Measurements from ENCODE around the gene ZNF32. TPM values are rescaled to one million over a fixed set of nuclear protein-coding genes. Genes with fewer than 3 reads are reported as not detected.

The ZNF32 gene
- total RNA-seq, 1 experiment from 2014 or later: 14.6 TPM

- no peak overlapping the region for H4K91ac ChIP-seq (ENCODE audit: insufficient read length, low read depth, low read length)
- H3K23ac ChIP-seq (ENCODE audit: insufficient read length, low read depth, low read length): no peak overlapping the region
- Mint-ChIP-seq H3K36me3 (ENCODE audit: insufficient read depth in 1 of 3, low read depth in 3 of 3) (no peaks in the 10 kb centered on the region), H3K9me3 (no peaks in the 10 kb centered on the region; a peak in 1 of 5 replicates), H3K27me3 (ENCODE audit: low read depth) (peaks cover 59% of the 10 kb centered on the region), H3K4me1 (peaks cover 3 to 5% of the 10 kb centered on the region in 2 experiments; a peak in 2 of 4 replicates), H3K4me3 (no peak overlapping the region), H3K27ac (no peak overlapping the region)
- H3K23me2 ChIP-seq (ENCODE audit: insufficient read length, low read depth, low read length, poor library complexity, severe bottlenecking): peaks cover 5% of the 10 kb centered on the region
- H2BK120ac ChIP-seq (ENCODE audit: low read depth, low read length, poor library complexity, severe bottlenecking): no peak overlapping the region
- no peak overlapping the region for H3K14ac ChIP-seq (ENCODE audit: insufficient read depth, low read length)
- H4K5ac ChIP-seq (ENCODE audit: insufficient read length, low read depth, low read length): no peak overlapping the region
- H3K9ac ChIP-seq (ENCODE audit: extremely low read depth, insufficient read length, low read length): no peak overlapping the region
- WGBS (ENCODE audit: extremely low coverage, insufficient read length, low lambda C conversion rate): no CpG with 5 or more reads among the region's 7 CpGs
- no peak overlapping the region for H3K56ac ChIP-seq (ENCODE audit: insufficient read length, low read depth, low read length)
- no peak overlapping the region for H3T11ph ChIP-seq (ENCODE audit: low read length)
- peaks cover 7% of the 10 kb centered on the region; the same call in 1 of the 2 replicates for H3K27me3 ChIP-seq (ENCODE audit: insufficient read depth, low read length)
- no peaks in the 10 kb centered on the region for H3K79me2 ChIP-seq (ENCODE audit: insufficient read depth, low read length)
- H2BK20ac ChIP-seq (ENCODE audit: low read depth, low read length, poor library complexity, severe bottlenecking): no peak overlapping the region
- no peak overlapping the region for H2AFZ ChIP-seq (ENCODE audit: low read length)
- H4K20me1 ChIP-seq (ENCODE audit: control insufficient read depth, insufficient read depth, insufficient read length): no peaks in the 10 kb centered on the region
- no peak overlapping the region for H2BK12ac ChIP-seq (ENCODE audit: insufficient read length, low read depth, low read length)
- no peak overlapping the region for H2BK15ac ChIP-seq (ENCODE audit: low read depth, low read length)
- no peak overlapping the region for H3K4ac ChIP-seq (ENCODE audit: low read depth, low read length)
- H3K18ac ChIP-seq (ENCODE audit: insufficient read length, low read depth, low read length): no peak overlapping the region
- TF ChIP-seq CTCF (conservative IDR thresholded peaks at IDR 0.05): no peak
- H2BK5ac ChIP-seq (ENCODE audit: insufficient read length, low read length): no peak overlapping the region
- no peaks in the 10 kb centered on the region for H3K4me1 ChIP-seq (ENCODE audit: insufficient read depth, low read length)
- H3K9me3 ChIP-seq (ENCODE audit: control insufficient read depth, low read depth, low read length): no peaks in the 10 kb centered on the region
- H3K79me1 ChIP-seq (ENCODE audit: insufficient read depth, low read depth, low read length, poor library complexity, severe bottlenecking): no peaks in the 10 kb centered on the region
- H4K8ac ChIP-seq (replicated peaks; ENCODE audit: insufficient read length, low read depth, low read length): no peak overlapping the region
- H3K27ac ChIP-seq (ENCODE audit: insufficient read length, low read depth, low read length): no peak overlapping the region
- no peak overlapping the region for H3K4me2 ChIP-seq (ENCODE audit: insufficient read depth, insufficient read length, low read length)
- H2AK5ac ChIP-seq (ENCODE audit: insufficient read length, low read length): no peak overlapping the region
- DNase-seq: no peak
Observed at GRCh38 chr10:43687373-43687772, 38.7 kb upstream of the ZNF32 start.

Data from H9 (cell line).